IgD-negative memory B cell (primary cell): Measurements from ENCODE around the gene CHAC1. TPM values are rescaled to one million over a fixed set of nuclear protein-coding genes. Genes with fewer than 3 reads are reported as not detected.
A peak's percentile ranks its signal among the peaks of the same experiment; 100 is the strongest.
"Not testable (repeated sequence)": the region's sequence is repeated elsewhere in the genome, so short reads cannot be mapped to it uniquely, and the experiment has no call there.

Source experiments
- H3K27ac Mint-ChIP-seq, 3 donors: one replicate each; pipeline ENCODE4 v1.8.0; 2020 to 2022; ENCODE audit warnings: mild to moderate bottlenecking in 3 of 3, mixed read lengths in 3 of 3, moderate library complexity in 1 of 3
- H3K27me3 Mint-ChIP-seq: one replicate; pipeline ENCODE4 v1.8.0; 2021; ENCODE audit warnings: mixed read lengths
- H3K36me3 Mint-ChIP-seq: one replicate; pipeline ENCODE4 v1.8.0; 2020; ENCODE audit warnings: mild to moderate bottlenecking, mixed read lengths
- H3K4me1 Mint-ChIP-seq, 3 donors: one replicate each; pipeline ENCODE4 v1.8.0; 2020 to 2022; ENCODE audit warnings: mixed read lengths in 3 of 3, mild to moderate bottlenecking in 1 of 3
- H3K4me3 Mint-ChIP-seq, 4 donors: one replicate each; pipeline ENCODE4 v1.8.0; 2020 to 2022; ENCODE audit warnings: mild to moderate bottlenecking in 4 of 4, mixed read lengths in 4 of 4, moderate library complexity in 3 of 4
- H3K9me3 Mint-ChIP-seq, 3 donors: one replicate each; pipeline ENCODE4 v1.8.0; 2020 to 2021; ENCODE audit warnings: mixed read lengths in 3 of 3, mild to moderate bottlenecking in 1 of 3
- polyA plus RNA-seq: library from polyadenylated mRNA; unstranded; fragments of 300-500 nt; fragmentation: Illumina TruSeq; gene quantifications from one replicate; pipeline ENCODE4 v1.2.3, GENCODE V29; 2021

The CHAC1 gene
- polyA plus RNA-seq, 1 donor from 2014 or later, result 0.84 TPM

- peak overlapping the region; percentile 92 to 96 (median 94) for H3K4me3 Mint-ChIP-seq
- H3K27me3 Mint-ChIP-seq, H3K36me3 Mint-ChIP-seq, H3K9me3 Mint-ChIP-seq: not testable (repeated sequence)
- H3K27ac Mint-ChIP-seq, result peak overlapping the region; percentile 30 to 80 (median 76)
- H3K4me1 Mint-ChIP-seq, result peaks cover 4 to 12% (median 6%) of the 10 kb centered on the region in 3 donors
Observed at GRCh38 chr15:40954158-40954848, 1.0 kb downstream of the CHAC1 start.

DNA sequence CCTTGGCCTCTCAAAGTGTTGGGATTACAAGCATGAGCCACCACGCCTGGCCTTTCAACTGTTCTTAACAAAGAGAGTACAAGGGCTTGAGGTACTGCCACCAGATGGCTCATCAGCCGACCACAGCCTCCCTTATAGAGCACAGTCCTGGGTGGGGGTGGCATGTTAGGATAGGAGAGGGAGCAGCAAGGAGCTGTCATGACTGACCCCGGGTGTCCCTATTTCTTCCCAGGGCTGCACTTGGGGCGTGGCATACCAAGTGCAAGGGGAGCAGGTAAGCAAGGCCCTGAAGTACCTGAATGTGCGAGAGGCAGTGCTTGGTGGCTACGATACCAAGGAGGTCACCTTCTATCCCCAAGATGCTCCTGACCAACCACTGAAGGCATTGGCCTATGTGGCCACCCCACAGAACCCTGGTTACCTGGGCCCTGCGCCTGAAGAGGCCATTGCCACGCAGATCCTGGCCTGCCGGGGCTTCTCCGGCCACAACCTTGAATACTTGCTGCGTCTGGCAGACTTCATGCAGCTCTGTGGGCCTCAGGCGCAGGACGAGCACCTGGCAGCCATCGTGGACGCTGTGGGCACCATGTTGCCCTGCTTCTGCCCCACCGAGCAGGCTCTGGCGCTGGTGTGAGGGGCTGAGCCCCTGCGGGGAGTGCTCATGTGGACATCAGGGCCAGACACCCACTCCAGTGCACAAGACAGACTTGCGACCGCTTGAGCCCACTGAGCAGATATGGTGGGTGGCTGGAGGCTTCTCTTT, 2.1 kb downstream of the CHAC1 start:
- Mint-ChIP-seq H3K27ac (peak overlapping the region in 1 of 3 donors; percentile 25), H3K36me3 (peaks cover 2% of the 10 kb centered on the region), H3K27me3 (no peaks in the 10 kb centered on the region), H3K9me3 (no peaks in the 10 kb centered on the region), H3K4me3 (peak overlapping the region in 3 of 4 donors; percentile 21 to 96 (median 58)), H3K4me1 (peaks cover 6 to 15% (median 10%) of the 10 kb centered on the region in 3 donors)

DNA sequence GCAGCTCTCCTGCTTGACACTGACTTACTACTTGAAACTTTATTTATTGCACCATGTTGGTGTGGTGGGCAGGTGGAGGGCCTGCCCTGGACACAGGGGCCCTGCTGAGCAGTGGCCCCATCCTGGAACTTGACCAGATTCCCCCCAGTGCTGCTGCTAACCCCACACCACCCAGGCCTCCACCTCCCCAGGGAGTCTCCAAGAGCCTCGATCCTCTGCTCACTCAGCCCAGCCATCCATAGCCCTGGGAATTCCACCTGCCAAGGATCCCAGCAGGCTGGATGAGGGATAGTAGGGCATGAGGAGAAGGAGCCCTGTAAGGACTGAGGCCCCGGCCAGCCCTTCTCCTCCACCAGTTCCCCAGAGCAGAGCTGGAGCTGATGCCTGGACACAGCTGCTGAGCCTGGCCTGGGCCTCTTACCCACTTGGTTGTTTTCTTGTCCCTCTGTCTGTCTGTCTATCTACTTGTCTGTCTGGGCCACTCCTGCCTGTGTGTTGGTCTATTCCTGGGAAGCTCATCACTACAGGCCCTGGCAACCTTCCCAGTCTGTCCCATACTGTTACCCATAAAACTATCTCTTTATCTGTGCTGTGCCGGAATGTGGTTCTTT, 2.8 kb downstream of the CHAC1 start:
- peaks cover 2% of the 10 kb centered on the region for H3K36me3 Mint-ChIP-seq
- no peak overlapping the region for H3K27ac Mint-ChIP-seq
- H3K4me3 Mint-ChIP-seq, result peak overlapping the region; percentile 21 to 66 (median 40)
- H3K4me1 Mint-ChIP-seq, result peaks cover 6 to 15% (median 10%) of the 10 kb centered on the region in 3 donors
- H3K9me3 Mint-ChIP-seq, result no peaks in the 10 kb centered on the region
- H3K27me3 Mint-ChIP-seq, result no peaks in the 10 kb centered on the region

DNA sequence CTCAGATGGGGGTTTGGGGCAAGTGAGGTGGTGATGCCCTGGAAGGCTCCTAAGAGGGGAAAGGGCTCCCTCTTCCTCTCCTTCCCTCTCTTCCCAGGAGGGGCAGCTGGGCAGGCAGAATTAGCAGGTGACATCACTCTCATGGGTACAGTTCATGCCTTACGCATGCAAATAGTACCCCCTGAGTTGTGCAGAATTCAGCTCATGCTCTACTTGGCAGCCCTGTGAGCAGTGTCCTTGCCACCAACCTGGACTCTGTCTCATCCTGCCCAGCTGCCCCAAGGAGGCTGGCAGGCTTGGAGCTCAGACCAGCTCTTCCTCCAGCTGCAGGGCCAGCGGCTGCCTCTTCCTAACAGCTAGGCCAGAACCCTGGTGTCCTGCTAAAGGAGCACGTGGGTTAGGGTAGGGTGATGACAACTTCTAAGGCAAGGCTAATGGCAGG, 3.3 kb downstream of the CHAC1 start:
- Mint-ChIP-seq H3K27ac (no peak overlapping the region), H3K4me1 (peaks cover 6 to 15% (median 9%) of the 10 kb centered on the region in 3 donors), H3K27me3 (no peaks in the 10 kb centered on the region), H3K36me3 (peaks cover 2% of the 10 kb centered on the region), H3K4me3 (peak overlapping the region in 2 of 4 donors; percentile 21 to 66), H3K9me3 (no peaks in the 10 kb centered on the region)

GRCh38 chr15:40957041-40957555, 3.8 kb downstream of the CHAC1 start:
- no peak overlapping the region for H3K4me3 Mint-ChIP-seq

GRCh38 chr15:40957581-40958051, 4.3 kb downstream of the CHAC1 start:
- H3K27me3 Mint-ChIP-seq, result no peaks in the 10 kb centered on the region
- H3K9me3 Mint-ChIP-seq, result no peaks in the 10 kb centered on the region
- H3K27ac Mint-ChIP-seq, result peak overlapping the region in 1 of 3 donors; percentile 70
- H3K4me1 Mint-ChIP-seq, result peaks cover 6 to 12% (median 7%) of the 10 kb centered on the region in 3 donors
- H3K4me3 Mint-ChIP-seq, result no peak overlapping the region
- H3K36me3 Mint-ChIP-seq, result no peaks in the 10 kb centered on the region

More at GRCh38 chr15:40957041-40957555, 3.8 kb downstream of the CHAC1 start:
- Mint-ChIP-seq H3K4me1 (peaks cover 6 to 14% (median 7%) of the 10 kb centered on the region in 3 donors), H3K27ac (peak overlapping the region in 1 of 3 donors; percentile 70), H3K27me3 (no peaks in the 10 kb centered on the region), H3K36me3 (peaks cover under 1% of the 10 kb centered on the region), H3K9me3 (no peaks in the 10 kb centered on the region)

DNA sequence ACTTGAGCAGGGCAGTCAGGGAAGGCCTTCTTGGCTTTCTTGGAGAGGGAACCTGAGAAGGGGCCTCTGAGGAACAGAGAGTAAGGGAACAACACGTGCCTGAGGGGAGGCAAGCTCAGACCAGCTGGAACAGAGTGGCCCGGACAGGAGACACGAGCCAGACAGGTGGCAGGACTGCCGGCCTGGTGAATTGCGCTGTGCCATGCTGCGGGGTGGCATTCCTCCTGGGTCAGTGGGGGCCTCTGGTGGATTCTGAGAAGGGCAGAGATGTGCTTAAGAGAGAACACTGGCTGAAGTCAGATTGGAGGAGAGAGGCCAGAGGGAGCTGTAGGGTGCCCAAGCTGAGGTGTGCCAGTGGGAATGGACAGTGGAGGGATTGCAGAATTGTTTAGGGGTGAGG, 4.9 kb downstream of the CHAC1 start:
- Mint-ChIP-seq H3K4me1 (peaks cover 4 to 10% (median 9%) of the 10 kb centered on the region in 3 donors), H3K27ac (peak overlapping the region in 1 of 3 donors; percentile 70), H3K4me3 (no peak overlapping the region), H3K27me3 (no peaks in the 10 kb centered on the region), H3K36me3 (no peaks in the 10 kb centered on the region), H3K9me3 (no peaks in the 10 kb centered on the region)

GRCh38 chr15:40958723-40959122, 5.5 kb downstream of the CHAC1 start:
- peaks cover 0 to 10% (median 8%) of the 10 kb centered on the region in 3 donors for H3K4me1 Mint-ChIP-seq
- H3K27me3 Mint-ChIP-seq, result no peaks in the 10 kb centered on the region
- H3K9me3 Mint-ChIP-seq, result no peaks in the 10 kb centered on the region
- H3K4me3 Mint-ChIP-seq, result no peak overlapping the region
- H3K36me3 Mint-ChIP-seq, result no peaks in the 10 kb centered on the region
- no peak overlapping the region for H3K27ac Mint-ChIP-seq

- peaks cover 0 to 10% (median 3%) of the 10 kb centered on the region in 3 donors for H3K4me1 Mint-ChIP-seq
- H3K4me3 Mint-ChIP-seq, result peak overlapping the region in 1 of 4 donors; percentile 87
- H3K36me3 Mint-ChIP-seq, result no peaks in the 10 kb centered on the region
- peaks cover 1% of the 10 kb centered on the region for H3K27me3 Mint-ChIP-seq
- peak overlapping the region in 1 of 3 donors; percentile 1 for H3K27ac Mint-ChIP-seq
- no peaks in the 10 kb centered on the region for H3K9me3 Mint-ChIP-seq
Observed at GRCh38 chr15:40959331-40960141, 6.3 kb downstream of the CHAC1 start.

GRCh38 chr15:40960151-40960885, 7.0 kb downstream of the CHAC1 start:
- peaks cover 0 to 10% (median 3%) of the 10 kb centered on the region in 3 donors for H3K4me1 Mint-ChIP-seq
- H3K9me3 Mint-ChIP-seq, result no peaks in the 10 kb centered on the region
- H3K36me3 Mint-ChIP-seq, result peaks cover under 1% of the 10 kb centered on the region
- peak overlapping the region in 1 of 4 donors; percentile 87 for H3K4me3 Mint-ChIP-seq
- H3K27ac Mint-ChIP-seq, result peak overlapping the region in 1 of 3 donors; percentile 1
- H3K27me3 Mint-ChIP-seq, result peaks cover 1% of the 10 kb centered on the region

DNA sequence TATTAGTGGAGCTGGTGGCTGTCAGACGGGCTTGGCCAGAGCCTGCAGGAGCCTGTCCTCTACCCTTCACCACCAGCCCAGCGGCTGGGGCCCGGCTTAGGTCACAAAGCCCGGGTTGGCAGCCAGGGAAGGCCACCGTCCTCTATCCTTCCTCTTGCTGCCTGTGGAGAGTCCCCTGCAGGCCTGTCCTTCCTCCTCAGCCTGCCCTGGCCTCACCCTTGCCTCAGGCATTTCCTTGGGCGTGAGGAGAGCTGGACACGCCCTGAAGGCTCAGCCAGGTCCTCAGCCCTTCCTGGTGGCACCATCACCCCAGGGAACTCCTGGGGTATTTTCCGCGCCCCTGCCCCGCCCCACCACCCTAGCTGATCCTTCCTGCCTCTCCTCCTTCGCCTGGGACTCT, 7.7 kb downstream of the CHAC1 start:
- H3K4me1 Mint-ChIP-seq, result peaks cover 0 to 10% (median 3%) of the 10 kb centered on the region in 3 donors
- peaks cover 1% of the 10 kb centered on the region for H3K36me3 Mint-ChIP-seq
- H3K9me3 Mint-ChIP-seq, result no peaks in the 10 kb centered on the region
- H3K27me3 Mint-ChIP-seq, result peaks cover 1% of the 10 kb centered on the region
- no peak overlapping the region for H3K4me3 Mint-ChIP-seq
- no peak overlapping the region for H3K27ac Mint-ChIP-seq

DNA sequence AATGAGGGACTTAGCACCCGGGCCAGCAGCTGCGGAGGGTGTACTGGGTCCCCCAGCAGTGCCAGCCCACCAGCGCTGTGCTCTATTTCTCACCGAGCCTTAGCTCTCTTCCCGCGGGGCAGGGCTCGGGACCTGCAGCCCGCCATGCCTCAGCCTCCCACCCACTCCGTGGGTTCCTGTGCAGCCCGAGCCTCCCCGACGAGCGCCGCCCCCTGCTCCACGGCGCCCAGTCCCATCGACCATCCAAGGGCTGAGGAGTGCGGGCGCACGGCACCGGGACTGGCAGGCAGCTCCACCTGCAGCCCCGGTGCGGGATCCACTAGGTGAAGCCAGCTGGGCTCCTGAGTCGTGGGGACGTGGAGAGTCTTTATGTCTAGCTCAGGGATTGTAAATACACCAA, 8.5 kb downstream of the CHAC1 start:
- not testable (repeated sequence) for H3K27me3 Mint-ChIP-seq, H3K4me1 Mint-ChIP-seq, H3K9me3 Mint-ChIP-seq, H3K4me3 Mint-ChIP-seq, H3K27ac Mint-ChIP-seq, H3K36me3 Mint-ChIP-seq

GRCh38 chr15:40962317-40962716, 9.0 kb downstream of the CHAC1 start:
- H3K9me3 Mint-ChIP-seq, H3K4me3 Mint-ChIP-seq, H3K27ac Mint-ChIP-seq, H3K4me1 Mint-ChIP-seq, H3K27me3 Mint-ChIP-seq, H3K36me3 Mint-ChIP-seq: not testable (repeated sequence)

DNA sequence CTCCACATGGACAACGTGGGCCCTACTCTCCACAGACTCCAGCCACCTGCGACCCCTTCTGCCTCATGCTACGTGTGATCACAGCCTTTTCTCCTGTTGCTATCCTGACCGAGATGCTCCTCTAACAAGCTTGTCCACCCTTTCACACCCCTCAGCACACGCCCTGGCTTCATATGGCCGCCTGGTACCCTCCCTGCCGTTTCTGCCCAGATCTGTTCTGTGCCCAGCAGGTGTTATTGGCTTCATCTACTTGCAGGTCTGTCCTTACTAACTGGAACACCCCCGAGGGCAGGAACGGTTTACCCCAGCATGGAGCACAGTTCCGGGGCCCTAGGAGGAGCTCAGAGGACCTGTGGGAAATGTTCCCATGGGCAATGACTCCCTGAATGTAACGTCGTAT, 9.9 kb downstream of the CHAC1 start:
- no peaks in the 10 kb centered on the region for H3K9me3 Mint-ChIP-seq
- no peak overlapping the region for H3K4me3 Mint-ChIP-seq
- H3K27me3 Mint-ChIP-seq, result peaks cover 1% of the 10 kb centered on the region
- H3K36me3 Mint-ChIP-seq, result peaks cover 1% of the 10 kb centered on the region
- H3K4me1 Mint-ChIP-seq, result peaks cover 0 to 10% (median 3%) of the 10 kb centered on the region in 3 donors
- peak overlapping the region in 1 of 3 donors; percentile 2 for H3K27ac Mint-ChIP-seq
